ENCODE measurements around the gene BARX1.

GRCh38 chr9:93903886-93904648 lies 51.1 kb downstream of the BARX1 start:
- TF ChIP-seq CTCF (IDR thresholded peaks at IDR 0.05; ENCODE audit: low read depth, low read length) = no peak
- no peak for TF ChIP-seq EZH2phosphoT487 (IDR thresholded peaks at IDR 0.05; ENCODE audit: low read depth)

Measured in OCI-LY3 (cell line).